ENCODE results near the gene RECK.

DNA sequence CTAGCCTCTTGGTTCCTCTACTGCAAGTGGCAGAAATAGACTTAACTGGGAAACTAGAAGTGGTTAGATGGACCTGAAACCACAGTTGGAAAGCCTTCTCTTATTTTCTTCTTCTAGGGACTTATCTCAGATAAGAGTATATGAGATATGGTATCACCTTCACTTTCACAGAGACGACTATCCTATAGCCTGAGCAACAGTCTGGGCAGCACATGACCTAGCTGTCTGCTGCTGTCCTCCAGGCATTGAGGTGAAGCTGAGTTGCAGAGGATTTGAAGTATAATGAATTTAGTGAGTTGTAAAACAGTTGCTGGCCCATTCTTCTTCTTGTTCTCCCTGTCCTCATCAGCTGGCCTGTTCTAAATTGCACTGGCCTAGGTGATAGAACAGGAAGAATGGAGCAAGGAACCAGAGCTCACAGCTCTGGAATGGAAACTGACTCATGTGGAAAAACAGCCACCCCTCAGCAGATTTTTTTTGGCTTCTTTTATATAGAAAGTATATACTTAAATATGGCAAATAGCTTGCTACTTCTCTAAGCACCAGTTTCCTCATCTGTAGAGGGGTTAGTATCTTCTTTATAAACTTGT is 27.8 kb downstream of the RECK start:
- TF ChIP-seq EZH2 (IDR thresholded peaks at IDR 0.05; ENCODE audit: insufficient read depth, poor library complexity, severe bottlenecking) (no peak), EZH2phosphoT487 (IDR thresholded peaks at IDR 0.05; ENCODE audit: insufficient read depth, low read depth) (no peak)
